HG03280 (cell line): Measurements from ENCODE around the gene NPTN.
"Not testable (repeated sequence)": the region's sequence is repeated elsewhere in the genome, so short reads cannot be mapped to it uniquely, and the experiment has no call there.

Experiments
- ATAC-seq: cut with Tn5 transposase; IDR thresholded peaks from one replicate; pipeline ENCODE4 v1.9.1; 2021; ENCODE audit warnings: mild to moderate bottlenecking, moderate library complexity; ENCODE audit not compliant: unreplicated experiment

Gene NPTN

GRCh38 chr15:73633111-73633990 lies at the start of gene NPTN:
TSS of gene NPTN (minus strand) at chr15:73633389. CDS start at chr15:73633215, 174 bp downstream.
- peak; percentile 91 for ATAC-seq

GRCh38 chr15:73682600-73683090 lies 49.5 kb upstream of the NPTN start:
- ATAC-seq = no peak

DNA sequence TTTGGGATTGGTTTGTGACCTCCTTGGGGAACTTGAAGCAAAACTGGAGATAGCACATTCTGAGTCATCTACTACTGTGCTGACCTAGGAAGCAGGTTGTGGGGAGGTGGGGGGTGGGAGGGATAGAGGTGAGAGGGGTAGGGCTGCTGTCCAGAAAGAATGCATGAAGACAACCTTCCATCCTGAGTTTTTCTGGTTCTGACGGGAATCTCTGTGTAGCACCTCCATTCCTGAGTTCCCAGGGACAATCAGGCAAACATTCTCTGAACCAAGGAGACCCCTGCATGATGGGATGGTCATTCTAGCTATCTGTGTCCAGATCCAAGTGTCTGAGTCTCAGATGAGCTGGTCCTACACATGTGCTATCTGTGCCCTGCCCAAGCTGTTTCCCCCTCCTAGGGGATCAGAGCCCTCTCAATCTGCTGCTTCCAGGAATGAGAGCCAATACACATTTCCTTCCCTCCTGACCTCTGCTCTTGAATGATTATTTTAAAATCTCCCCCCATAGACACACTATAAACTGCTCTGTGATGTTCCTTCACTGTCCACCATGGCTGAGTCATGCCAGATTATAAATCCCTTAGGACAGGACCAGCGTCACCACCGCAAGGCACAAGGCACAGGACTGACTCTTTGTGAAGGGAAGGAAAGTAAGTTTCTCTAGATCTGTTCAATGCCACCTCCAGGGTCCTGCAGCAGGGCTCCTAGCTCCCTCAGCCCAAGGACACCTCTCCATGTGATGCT lies 48.8 kb upstream of the NPTN start:
- ATAC-seq = no peak

DNA sequence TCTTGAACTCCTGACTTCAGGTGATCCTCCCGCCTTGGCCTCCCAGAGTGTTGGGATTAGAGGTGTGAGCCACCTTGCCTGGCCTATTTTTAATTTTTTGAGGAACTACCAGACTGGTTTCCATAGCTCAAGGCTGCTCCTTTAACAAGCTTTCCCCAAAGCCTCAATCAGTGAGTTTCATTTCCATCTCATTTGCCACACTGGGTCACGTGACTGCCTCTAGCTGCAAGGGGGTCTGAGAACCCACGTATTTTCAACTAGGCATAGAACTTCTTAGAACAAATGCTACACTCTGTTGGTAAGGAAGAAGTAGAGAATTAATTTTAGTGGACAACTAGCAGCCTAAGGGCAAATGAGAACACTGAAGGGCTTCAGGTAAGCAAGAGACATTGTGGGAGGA lies 47.9 kb upstream of the NPTN start:
- ATAC-seq = no peak

GRCh38 chr15:73680549-73680948 lies 47.4 kb upstream of the NPTN start:
- ATAC-seq = no peak

GRCh38 chr15:73679964-73680363 lies 46.8 kb upstream of the NPTN start:
- ATAC-seq = no peak

DNA sequence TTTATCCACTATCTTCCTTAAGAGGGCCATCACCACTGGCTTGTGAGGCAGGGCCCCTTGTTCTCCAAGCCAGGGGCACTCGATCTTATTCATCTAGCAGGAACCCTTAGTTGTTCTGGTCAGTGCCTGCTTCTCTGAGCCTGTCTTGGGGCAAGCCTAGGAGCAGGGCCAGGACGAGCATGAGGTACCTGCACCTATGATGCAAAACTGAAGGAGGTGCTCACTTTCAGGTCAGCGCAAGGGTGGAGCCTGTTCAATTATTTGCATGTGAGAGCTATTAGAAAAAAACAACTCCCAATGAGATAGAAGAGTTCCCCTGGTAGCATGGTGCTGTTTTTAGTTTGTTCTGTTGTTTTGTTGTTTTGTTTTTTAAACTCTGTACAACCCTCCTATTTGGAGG lies 46.0 kb upstream of the NPTN start:
- no peak for ATAC-seq

GRCh38 chr15:73678498-73678897 lies 45.3 kb upstream of the NPTN start:
- no peak for ATAC-seq

DNA sequence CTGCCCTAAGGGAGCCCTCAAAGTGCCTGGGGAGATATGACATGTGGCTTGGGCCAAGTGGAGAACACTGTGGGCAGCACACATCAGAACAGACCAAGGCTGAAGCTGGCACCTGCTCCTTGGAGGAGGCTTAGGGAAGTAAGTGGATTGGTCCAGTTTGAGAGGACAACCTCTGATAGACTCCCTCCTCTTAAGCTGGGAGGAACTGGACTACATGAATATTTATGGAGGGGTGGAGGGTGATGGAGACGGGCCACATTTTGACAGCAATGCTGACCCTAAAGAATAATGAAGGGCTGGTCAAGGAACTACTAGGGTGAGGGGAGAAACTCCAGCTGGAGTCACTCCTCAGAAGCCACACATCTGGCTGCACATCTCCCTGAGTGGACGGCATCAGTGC lies 44.5 kb upstream of the NPTN start:
- ATAC-seq = no peak

- no peak for ATAC-seq
Observed at GRCh38 chr15:73677146-73677607, 44.0 kb upstream of the NPTN start.

- no peak for ATAC-seq
Observed at GRCh38 chr15:73674587-73674986, 41.4 kb upstream of the NPTN start.

DNA sequence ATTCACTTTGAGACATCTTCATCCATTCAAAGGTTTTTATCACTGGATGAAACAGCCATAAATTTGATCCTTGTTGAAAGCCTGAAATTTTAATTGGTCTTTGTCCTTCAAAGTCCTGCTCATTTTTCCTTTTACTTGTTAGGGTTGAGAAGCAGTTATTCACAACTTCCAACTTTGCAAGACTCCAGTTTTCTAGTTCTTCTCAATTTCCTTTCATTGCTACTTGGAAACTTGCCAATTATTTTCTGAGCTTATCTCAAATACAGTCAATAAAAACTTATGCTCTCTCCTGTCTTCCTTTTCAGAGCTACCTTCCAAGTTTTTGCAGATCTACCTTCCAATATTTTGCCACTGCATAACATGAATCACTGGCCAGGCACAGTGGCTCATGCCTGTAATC lies 27.3 kb upstream of the NPTN start:
- ATAC-seq = no peak

- no peak for ATAC-seq
Observed at GRCh38 chr15:73658645-73659044, 25.5 kb upstream of the NPTN start.

- no peak for ATAC-seq
Observed at GRCh38 chr15:73655724-73656123, 22.5 kb upstream of the NPTN start.

DNA sequence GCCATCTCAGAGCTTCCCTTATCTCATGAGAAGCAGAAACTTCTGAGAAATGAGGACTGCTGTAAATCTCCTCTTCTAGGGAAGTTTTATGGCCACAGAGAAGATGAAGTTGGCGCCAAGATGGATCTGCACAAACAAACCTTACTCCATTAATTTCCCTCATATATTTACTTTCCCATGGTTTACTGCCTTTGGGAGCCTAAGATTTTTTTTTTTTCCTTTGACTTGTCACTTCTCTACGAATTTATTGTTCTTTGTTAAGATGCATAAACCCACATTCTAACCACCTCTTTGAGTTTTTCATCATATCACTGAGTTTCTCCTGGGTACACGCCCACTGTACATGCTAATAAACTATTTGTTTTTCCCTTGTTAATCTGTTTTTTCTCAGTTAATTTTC lies 21.5 kb upstream of the NPTN start:
- ATAC-seq = no peak

DNA sequence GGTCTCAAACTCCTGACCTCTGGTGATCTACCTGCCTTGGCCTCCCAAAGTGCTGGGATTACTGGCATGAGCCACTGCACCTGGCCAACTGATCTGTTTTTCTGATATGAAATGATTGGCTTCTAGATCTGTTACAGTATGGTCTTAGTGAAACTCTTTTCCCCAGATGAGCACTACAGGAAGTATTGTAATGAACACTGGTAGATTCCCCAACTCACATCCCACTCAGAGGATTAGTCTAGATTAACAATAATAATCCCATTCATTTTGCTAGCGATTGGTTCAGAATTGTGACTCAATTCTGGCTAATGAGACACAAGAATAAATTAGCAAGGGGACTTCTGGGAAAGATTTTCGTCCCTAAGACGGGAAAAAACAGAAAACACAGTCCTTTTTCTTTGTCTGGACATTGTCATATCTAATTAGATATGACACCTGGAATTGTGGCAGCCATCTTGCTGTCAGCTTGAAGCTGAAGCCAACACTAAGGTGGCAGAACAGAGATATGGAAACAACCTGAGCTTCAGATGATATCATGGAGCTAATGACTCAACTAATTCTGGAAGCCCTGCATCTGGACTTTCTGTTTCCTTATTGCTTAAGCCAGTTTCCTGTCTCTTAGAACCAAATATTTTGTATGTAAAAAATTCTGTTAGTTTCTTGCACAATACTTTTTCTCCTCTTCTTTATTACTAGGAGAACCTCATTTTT lies 17.4 kb upstream of the NPTN start:
- ATAC-seq = no peak

- ATAC-seq = no peak
Observed at GRCh38 chr15:73648014-73648295, 14.8 kb upstream of the NPTN start.

DNA sequence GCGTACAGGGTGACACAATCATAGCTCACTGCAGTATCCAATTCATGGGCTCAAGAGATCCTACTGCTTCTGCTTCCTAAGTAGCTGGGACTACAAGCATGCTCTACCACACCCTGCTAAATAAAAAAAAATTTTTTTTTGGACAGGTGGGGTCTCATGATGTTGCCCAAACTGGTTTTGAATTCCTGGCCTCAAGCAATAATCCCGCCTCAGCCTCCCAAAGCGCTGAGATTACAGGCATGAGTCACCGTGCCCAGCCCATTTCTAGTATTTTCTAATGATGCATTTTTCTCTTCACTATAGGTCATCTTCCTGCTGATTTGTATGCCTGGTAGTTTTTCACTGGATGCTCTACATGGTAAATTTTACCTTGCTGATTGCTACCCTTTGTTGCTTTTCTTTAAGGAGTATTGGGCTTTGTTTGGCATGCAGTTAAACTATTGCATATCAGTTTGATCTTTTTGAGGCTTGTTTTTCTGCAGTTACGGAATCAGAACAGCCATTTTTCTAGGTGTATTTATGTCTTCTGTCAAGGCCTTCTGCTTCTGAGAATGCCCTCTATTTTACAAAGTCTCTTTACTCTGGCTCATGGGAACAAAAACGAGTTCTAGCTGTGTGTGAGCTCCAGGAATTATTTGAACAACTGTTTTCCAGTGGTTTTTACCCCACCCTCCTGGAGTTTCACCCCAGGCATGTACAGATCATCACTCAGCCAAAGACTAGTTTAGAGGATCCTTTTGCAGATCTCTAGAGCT lies 14.2 kb upstream of the NPTN start:
- ATAC-seq = no peak

DNA sequence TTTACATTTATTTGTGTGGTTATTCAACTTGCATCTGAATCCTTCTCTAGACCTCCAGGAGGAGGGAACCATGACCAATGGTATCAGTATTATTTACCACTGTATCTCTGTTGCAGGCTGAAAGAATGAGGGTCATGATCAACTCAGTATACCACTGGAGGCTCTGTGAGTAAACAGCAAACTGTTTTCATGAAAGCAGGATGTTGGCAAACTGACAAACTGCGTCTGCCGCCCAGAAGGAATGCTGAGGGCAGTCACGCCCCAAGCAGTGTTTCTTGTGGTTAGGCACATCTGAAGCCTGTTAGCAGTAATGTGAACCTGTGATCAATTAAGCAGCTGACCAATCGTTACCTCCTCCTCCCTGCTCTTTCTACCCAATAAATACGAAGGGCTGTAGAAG lies 6.3 kb upstream of the NPTN start:
- not testable (repeated sequence) for ATAC-seq

DNA sequence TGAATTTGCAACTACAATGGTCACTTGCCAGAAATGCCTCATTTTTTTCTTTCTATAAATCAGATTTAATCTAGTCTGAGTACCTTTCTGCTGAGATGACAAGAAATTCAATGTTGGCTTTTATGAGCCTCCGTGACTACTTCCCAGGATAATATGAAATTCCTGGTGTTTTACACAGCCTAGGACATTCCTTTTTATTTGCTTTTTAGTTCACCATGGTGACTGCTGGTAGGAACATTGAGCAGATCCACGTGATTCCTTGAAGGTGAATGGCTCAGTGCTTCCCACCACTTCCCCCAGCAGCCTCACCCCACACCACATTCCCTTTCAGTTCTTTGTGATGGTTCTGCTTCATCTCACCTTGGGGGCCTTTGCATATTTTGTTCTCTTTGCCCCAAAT lies 4.3 kb upstream of the NPTN start:
- no peak for ATAC-seq

- ATAC-seq = no peak
Observed at GRCh38 chr15:73633991-73634495, 854 bp upstream of the NPTN start.
